HG03521 (cell line): ENCODE results near the gene MOCS3.

Source experiments
- ATAC-seq: cut with Tn5 transposase; IDR thresholded peaks from one replicate; pipeline ENCODE4 v1.9.1; 2021; ENCODE audit warnings: mild to moderate bottlenecking, moderate library complexity; ENCODE audit not compliant: unreplicated experiment

The MOCS3 gene

GRCh38 chr20:50980851-50981713 is 22.5 kb downstream of the MOCS3 start:
- no peak for ATAC-seq

- ATAC-seq, result no peak
These were observed 23.1 kb downstream of the MOCS3 start for GRCh38 chr20:50981714-50982048.

GRCh38 chr20:50982363-50982762 is 23.7 kb downstream of the MOCS3 start:
- no peak for ATAC-seq

- no peak for ATAC-seq
These were observed 24.7 kb downstream of the MOCS3 start for GRCh38 chr20:50983321-50983720.

- no peak for ATAC-seq
These were observed 29.0 kb downstream of the MOCS3 start for GRCh38 chr20:50987493-50988210.

GRCh38 chr20:50991076-50991475 is 32.5 kb downstream of the MOCS3 start:
- no peak for ATAC-seq

GRCh38 chr20:50992336-50992732 is 33.7 kb downstream of the MOCS3 start:
- no peak for ATAC-seq

- ATAC-seq, result peak; percentile 69
These were observed 34.3 kb downstream of the MOCS3 start for GRCh38 chr20:50992733-50993457.

- ATAC-seq, result no peak
These were observed 35.3 kb downstream of the MOCS3 start for GRCh38 chr20:50993876-50994275.

- ATAC-seq, result no peak
These were observed 36.9 kb downstream of the MOCS3 start for GRCh38 chr20:50995506-50995905.

- no peak for ATAC-seq
These were observed 38.6 kb downstream of the MOCS3 start for GRCh38 chr20:50996901-50997865.

- no peak for ATAC-seq
These were observed 40.7 kb downstream of the MOCS3 start for GRCh38 chr20:50999355-50999754.

- no peak for ATAC-seq
These were observed 43.0 kb downstream of the MOCS3 start for GRCh38 chr20:51001430-51002265.

- no peak for ATAC-seq
These were observed 44.0 kb downstream of the MOCS3 start for GRCh38 chr20:51002633-51003032.

- no peak for ATAC-seq
These were observed 45.1 kb downstream of the MOCS3 start for GRCh38 chr20:51003753-51004152.

- ATAC-seq, result no peak
These were observed 45.7 kb downstream of the MOCS3 start for GRCh38 chr20:51004305-51004727.

GRCh38 chr20:51004781-51005180 is 46.2 kb downstream of the MOCS3 start:
- no peak for ATAC-seq

GRCh38 chr20:51005214-51005613 is 46.6 kb downstream of the MOCS3 start:
- ATAC-seq, result no peak

- no peak for ATAC-seq
These were observed 50.1 kb downstream of the MOCS3 start for GRCh38 chr20:51008718-51009117.
